Peyer's patch (tissue), 4 donors: ENCODE data around the gene EVA1A. TPM values are rescaled to one million over a fixed set of nuclear protein-coding genes. Genes with fewer than 3 reads are reported as not detected.

Source experiments
- DNase-seq, 3 donors: peaks; one replicate each; pipeline ENCODE4 v3.0.0-alpha.2; 2017 to 2019
- H3K27ac ChIP-seq, 4 donors: fragments of 200-600 bp; sonication (generic); one replicate each; pipeline ENCODE4 v1.5.1; 2016 to 2019
- H3K27me3 ChIP-seq, 2 donors: fragments of 200-600 bp; sonication (generic); one replicate each; pipeline ENCODE4 v1.5.1; 2019
- H3K36me3 ChIP-seq, 3 donors: fragments of 200-600 bp; sonication (generic); one replicate each; pipeline ENCODE4 v1.5.1; 2016 to 2019
- H3K4me1 ChIP-seq, 4 donors: fragments of 200-600 bp; sonication (generic); one replicate each; pipeline ENCODE4 v1.5.1; 2016 to 2019
- H3K4me3 ChIP-seq, 4 donors: fragments of 200-600 bp; sonication (generic); 1 replicate in 3 of 4; 2 replicates in 1 of 4; pipeline ENCODE4 v1.5.1; 2016 to 2019; ENCODE audit warnings: mild to moderate bottlenecking in 1 of 4
- H3K9me3 ChIP-seq, 4 donors: fragments of 200-600 bp; sonication (generic); one replicate each; pipeline ENCODE4 v1.5.1; 2016 to 2019; ENCODE audit warnings: mild to moderate bottlenecking in 1 of 4
- POLR2A ChIP-seq, 2 donors: fragments of 450-650 bp; IDR thresholded peaks; one replicate each; pipeline ENCODE4 v1.5.1; 2017; ENCODE audit warnings: antibody characterized with exemption in 2 of 2, mild to moderate bottlenecking in 2 of 2, moderate library complexity in 2 of 2
- total RNA-seq, 4 donors: library from RNA; depleted of rRNA; stranded (reverse); fragments of >200 nt; gene quantifications; one replicate each; pipeline ENCODE4 v1.1.0, GENCODE V29; 2016
- TF ChIP-seq, protein P1 (sequence below), 6 experiments: fragments of 450-650 bp in 4 of 6; fragments of 200-600 bp in 2 of 6; sonication (generic) in 1 of 6; IDR thresholded peaks; one replicate each; pipeline ENCODE4 v1.5.1; 2017 to 2019; ENCODE audit warnings: antibody characterized with exemption in 6 of 6, mild to moderate bottlenecking in 3 of 6, moderate library complexity in 1 of 6

EVA1A gene
- total RNA-seq, 4 donors from 2014 or later, result 0.70 to 18.2 (median 5.8) TPM

DNA sequence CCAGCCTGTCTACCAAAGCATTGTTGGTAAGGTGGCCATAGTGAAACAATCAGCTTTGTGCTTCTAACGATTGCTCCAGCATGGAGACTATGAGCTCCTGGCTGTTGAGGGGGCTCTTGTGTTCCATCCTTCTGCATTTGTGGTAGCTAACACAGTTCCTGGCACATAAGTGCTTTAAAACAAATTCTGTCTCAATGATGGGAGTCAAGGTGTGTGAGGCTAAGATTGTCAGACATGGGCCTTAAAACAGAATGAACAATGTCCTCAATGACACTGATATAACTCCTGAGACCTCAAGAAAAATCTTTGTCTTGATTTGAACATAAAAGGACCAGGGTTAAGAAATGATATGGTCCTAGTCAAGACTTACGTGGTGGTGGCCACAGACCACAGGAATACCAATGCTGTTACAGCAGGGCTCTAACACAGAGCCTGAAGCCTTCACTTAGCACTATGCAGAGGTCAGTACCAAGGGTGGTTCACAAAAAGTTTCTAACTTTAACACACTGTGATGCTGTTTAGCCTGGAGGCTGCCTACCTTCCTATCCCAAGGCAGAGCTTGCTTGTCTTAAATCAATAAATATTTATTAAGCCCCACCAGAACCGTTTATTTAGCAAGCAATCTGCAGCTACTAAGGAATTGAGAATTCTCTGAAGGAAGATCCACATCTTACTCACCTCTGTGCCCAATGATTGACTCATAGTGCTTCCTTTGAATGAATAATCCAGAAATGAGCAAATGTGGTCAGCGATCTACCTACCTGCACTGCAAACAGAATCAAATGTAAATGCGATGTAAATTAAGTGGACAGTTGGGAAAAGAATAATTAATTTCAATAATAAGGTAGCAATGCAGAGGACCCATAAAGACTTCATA is 35.1 kb downstream of the EVA1A start:
- no peaks in the 10 kb centered on the region for H3K36me3 ChIP-seq
- no peak for DNase-seq
- H3K9me3 ChIP-seq, result no peaks in the 10 kb centered on the region
- H3K27ac ChIP-seq, result no peak overlapping the region
- no peak overlapping the region for H3K4me3 ChIP-seq
- H3K4me1 ChIP-seq, result no peaks in the 10 kb centered on the region
- no peaks in the 10 kb centered on the region for H3K27me3 ChIP-seq
- TF ChIP-seq POLR2A (IDR thresholded peaks at IDR 0.05), result no peak
- TF ChIP-seq, protein P1, sequence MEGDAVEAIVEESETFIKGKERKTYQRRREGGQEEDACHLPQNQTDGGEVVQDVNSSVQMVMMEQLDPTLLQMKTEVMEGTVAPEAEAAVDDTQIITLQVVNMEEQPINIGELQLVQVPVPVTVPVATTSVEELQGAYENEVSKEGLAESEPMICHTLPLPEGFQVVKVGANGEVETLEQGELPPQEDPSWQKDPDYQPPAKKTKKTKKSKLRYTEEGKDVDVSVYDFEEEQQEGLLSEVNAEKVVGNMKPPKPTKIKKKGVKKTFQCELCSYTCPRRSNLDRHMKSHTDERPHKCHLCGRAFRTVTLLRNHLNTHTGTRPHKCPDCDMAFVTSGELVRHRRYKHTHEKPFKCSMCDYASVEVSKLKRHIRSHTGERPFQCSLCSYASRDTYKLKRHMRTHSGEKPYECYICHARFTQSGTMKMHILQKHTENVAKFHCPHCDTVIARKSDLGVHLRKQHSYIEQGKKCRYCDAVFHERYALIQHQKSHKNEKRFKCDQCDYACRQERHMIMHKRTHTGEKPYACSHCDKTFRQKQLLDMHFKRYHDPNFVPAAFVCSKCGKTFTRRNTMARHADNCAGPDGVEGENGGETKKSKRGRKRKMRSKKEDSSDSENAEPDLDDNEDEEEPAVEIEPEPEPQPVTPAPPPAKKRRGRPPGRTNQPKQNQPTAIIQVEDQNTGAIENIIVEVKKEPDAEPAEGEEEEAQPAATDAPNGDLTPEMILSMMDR (IDR thresholded peaks at IDR 0.05), result no peak

DNA sequence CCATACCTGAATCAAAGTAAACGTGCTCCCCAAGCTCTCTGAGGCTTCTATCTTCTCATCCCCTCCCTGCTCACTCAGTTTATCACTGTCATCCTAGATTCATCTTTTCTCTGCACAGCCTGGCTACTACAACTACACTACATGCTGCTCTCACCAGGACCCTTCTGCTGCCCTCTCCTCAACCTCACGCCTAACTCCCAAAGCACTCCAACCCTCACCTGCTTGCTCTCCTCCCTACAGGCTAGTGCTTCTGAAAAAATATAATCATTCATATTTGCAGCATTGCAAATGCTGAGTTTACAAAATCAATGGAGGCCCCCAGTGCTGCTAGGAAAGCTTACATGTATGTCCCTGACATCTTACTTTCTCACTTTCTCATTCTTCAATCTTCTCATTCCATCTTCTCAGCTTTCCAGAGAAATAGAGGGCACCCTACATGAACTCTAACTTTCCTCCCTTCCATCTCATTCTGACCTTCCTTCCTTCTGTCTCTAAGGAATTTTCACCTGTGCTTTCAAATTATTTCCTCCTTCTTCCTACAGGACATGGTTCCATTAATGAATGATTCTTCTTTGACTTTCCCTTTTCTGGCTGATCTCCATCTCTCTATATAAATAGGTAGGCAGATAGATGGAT is 36.3 kb downstream of the EVA1A start:
- Histone ChIP-seq H3K4me1 (no peaks in the 10 kb centered on the region), H3K4me3 (no peak overlapping the region), H3K27me3 (no peaks in the 10 kb centered on the region), H3K9me3 (no peaks in the 10 kb centered on the region), H3K36me3 (no peaks in the 10 kb centered on the region), H3K27ac (no peak overlapping the region)
- DNase-seq, result no peak
- TF ChIP-seq, protein P1 (IDR thresholded peaks at IDR 0.05), result no peak
- TF ChIP-seq POLR2A (IDR thresholded peaks at IDR 0.05), result no peak

DNA sequence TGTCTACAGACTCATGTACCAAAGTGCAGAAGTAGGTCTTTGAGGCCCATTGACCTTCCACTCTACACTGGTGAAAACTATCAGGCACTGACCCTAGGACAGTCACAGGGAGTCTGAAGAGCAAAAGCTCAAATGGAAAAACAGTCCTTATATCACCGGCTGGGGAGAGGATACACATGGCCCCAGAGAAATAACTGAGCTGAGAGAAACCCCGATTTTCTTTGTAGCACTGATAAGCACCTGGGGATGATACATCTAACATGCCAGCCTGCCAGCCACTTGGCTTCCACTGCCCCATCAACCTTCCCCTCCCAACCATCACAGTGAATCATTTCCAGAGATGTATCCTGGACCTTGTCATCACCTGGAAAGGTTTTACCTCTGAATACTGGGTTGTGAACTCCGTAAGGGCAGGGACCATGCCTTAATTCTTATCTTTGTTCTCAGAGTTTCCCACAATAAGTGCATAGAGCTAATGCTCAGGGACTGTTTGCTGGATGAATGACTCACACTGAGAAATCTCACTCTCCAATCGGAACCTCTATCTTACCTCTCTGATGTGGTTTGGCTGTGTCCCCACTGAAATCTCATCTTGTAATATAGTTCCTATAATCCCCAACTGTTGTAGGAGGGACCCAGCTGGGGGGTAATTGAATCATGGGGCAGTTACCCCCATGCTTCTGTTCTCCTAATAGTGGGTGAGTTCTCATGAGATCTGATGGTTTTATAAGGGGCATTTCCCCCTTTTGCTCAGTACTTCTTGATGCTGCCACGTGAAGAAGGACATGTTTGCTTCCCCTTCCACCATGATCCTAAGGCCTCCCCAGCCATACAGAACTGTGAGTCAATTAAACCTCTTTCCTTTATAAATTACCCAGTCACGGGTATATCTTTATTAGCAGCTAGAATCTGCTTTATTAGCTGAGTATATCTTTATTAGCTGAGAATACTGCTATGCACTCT is 37.1 kb downstream of the EVA1A start:
- H3K27ac ChIP-seq, result no peak overlapping the region
- no peaks in the 10 kb centered on the region for H3K36me3 ChIP-seq
- TF ChIP-seq, protein P1 (IDR thresholded peaks at IDR 0.05), result no peak
- no peak for TF ChIP-seq POLR2A (IDR thresholded peaks at IDR 0.05)
- H3K4me1 ChIP-seq, result no peaks in the 10 kb centered on the region
- H3K4me3 ChIP-seq, result no peak overlapping the region
- H3K27me3 ChIP-seq, result no peaks in the 10 kb centered on the region
- H3K9me3 ChIP-seq, result no peaks in the 10 kb centered on the region
- no peak for DNase-seq

DNA sequence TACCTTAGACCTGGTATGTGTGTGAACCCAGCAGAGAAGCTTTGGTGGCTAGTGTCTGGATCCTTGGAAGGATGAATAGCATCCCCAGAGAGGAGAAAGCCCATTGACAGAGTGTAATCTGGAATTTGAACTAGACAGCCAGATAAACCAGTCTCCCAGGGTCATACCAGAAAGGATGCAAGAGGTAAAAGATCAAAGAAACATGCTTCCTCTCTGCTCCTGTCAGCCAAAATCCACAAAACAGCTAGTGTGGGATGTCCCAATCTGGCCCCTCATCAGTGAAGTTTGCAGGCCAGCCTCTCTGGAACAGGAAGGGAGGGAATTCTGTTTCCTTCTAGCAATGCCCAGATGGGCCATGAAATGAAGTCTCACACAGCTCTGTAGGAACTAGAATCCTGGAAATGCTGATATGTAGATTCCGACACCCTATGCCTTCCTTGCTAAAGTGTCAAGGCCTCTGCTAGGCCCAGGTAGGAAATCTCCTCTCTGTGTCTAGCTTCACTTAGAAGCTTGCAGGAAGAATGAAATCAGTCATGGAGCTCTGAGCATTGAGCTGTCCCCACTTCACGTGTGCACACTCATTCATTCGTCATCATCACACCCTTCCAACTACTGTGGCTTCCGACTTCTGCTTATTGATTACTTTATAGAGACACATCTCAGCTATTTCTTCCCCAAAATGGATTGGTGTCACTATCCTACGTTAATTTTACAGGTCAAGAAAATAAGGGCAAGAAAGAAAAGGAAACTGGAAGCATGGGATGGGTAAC is 38.0 kb downstream of the EVA1A start:
- Histone ChIP-seq H3K4me3 (no peak overlapping the region), H3K27ac (no peak overlapping the region), H3K27me3 (no peaks in the 10 kb centered on the region), H3K4me1 (no peaks in the 10 kb centered on the region), H3K9me3 (no peaks in the 10 kb centered on the region), H3K36me3 (no peaks in the 10 kb centered on the region)
- no peak for DNase-seq
- TF ChIP-seq, protein P1 (IDR thresholded peaks at IDR 0.05), result no peak
- TF ChIP-seq POLR2A (IDR thresholded peaks at IDR 0.05), result no peak
